Heart left ventricle (tissue), 16 donors: ENCODE data around the gene HMGXB4. TPM values are rescaled to one million over a fixed set of nuclear protein-coding genes. Genes with fewer than 3 reads are reported as not detected.

Experiments used
- ATAC-seq, 4 donors: fragments of 200-7000 bp; cut with Tn5 transposase; one replicate each; pipeline ENCODE4 v1.9.1; 2020 to 2022; ENCODE audit warnings: moderate library complexity in 4 of 4, mild to moderate bottlenecking in 3 of 4, moderate number of reproducible peaks in 1 of 4
- DNase-seq, 5 donors: peaks; one replicate each; pipeline ENCODE4 v3.0.0-alpha.2; 2020
- H3K27ac ChIP-seq, 12 donors: fragments of 200-600 bp; sonication (generic) in 4 of 12; one replicate each; pipeline versions ENCODE4 v1.5.0 to v1.8.0; 2016 to 2022; ENCODE audit warnings: mild to moderate bottlenecking in 2 of 12
- H3K27me3 ChIP-seq, 9 donors: fragments of 200-600 bp; sonication (generic) in 2 of 9; one replicate each; pipeline versions ENCODE4 v1.5.1 to v1.8.0; 2016 to 2022; ENCODE audit warnings: mild to moderate bottlenecking in 3 of 9
- H3K36me3 ChIP-seq, 9 donors: fragments of 200-600 bp; sonication (generic) in 2 of 9; one replicate each; pipeline versions ENCODE4 v1.5.0 to v1.8.0; 2018 to 2022; ENCODE audit warnings: mild to moderate bottlenecking in 2 of 9
- H3K4me1 ChIP-seq, 12 donors: fragments of 200-600 bp; sonication (generic) in 4 of 12; one replicate each; pipeline versions ENCODE4 v1.5.0 to v1.8.0; 2016 to 2022; ENCODE audit warnings: mild to moderate bottlenecking in 3 of 12
- H3K4me3 ChIP-seq, 12 donors: fragments of 200-600 bp; sonication (generic) in 4 of 12; one replicate each; pipeline versions ENCODE4 v1.5.0 to v1.8.0; 2017 to 2022; ENCODE audit warnings: mild to moderate bottlenecking in 9 of 12, moderate library complexity in 4 of 12
- H3K9me3 ChIP-seq, 12 donors: fragments of 200-600 bp; sonication (generic) in 4 of 12; one replicate each; pipeline versions ENCODE4 v1.5.0 to v1.8.0; 2016 to 2022; ENCODE audit warnings: mild to moderate bottlenecking in 1 of 12
- CTCF ChIP-seq, 12 donors: fragments of 200-600 bp; sonication (generic) in 4 of 12; IDR thresholded peaks; one replicate each; pipeline versions ENCODE4 v1.5.0 to v1.8.0; 2018 to 2022; ENCODE audit warnings: antibody characterized with exemption in 12 of 12, mild to moderate bottlenecking in 5 of 12
- POLR2A ChIP-seq, 2 donors: fragments of 450-650 bp; IDR thresholded peaks; one replicate each; pipeline ENCODE4 v1.6.1; 2017; ENCODE audit warnings: antibody characterized with exemption in 2 of 2, mild to moderate bottlenecking in 2 of 2, moderate library complexity in 2 of 2
- WGBS, 4 donors: extraction: QIAGEN DNeasy Blood & Tissue Kit in 2 of 4; methylation state at CpG; one replicate each; pipeline versions ENCODE4 v1.1.5 to v1.1.7; 2013 to 2018; 5-methylcytosine and 5-hydroxymethylcytosine counted together
- intact Hi-C, 10 donors: fragments of 100-400 bp; cut with DNase I; formaldehyde crosslinking; loops; one replicate each; pipeline versions ENCODE4 v1.11.1 to v1.14.2; 2022
- polyA plus RNA-seq, 2 donors: library from polyadenylated mRNA; stranded (reverse); fragments of 200-250 nt; gene quantifications; one replicate each; pipeline ENCODE4 v1.2.3, GENCODE V29; 2013
- total RNA-seq, 9 donors: library from RNA; depleted of rRNA in 2 of 9; stranded (reverse); fragments of >200 nt in 2 of 9; fragmentation: NEBNext Ultra II Directional in 3 of 9; extraction: Animal tissue kit (Norgen Biotek cat#: 25700) in 3 of 9; gene quantifications; one replicate each; pipeline versions ENCODE4 v1.1.0 to v1.2.4, GENCODE V29; 2016 to 2023
- donor health status: ischemic (EF 13 %, LVEDD 7.1; RV severe dilation, severe dysfunction).
- donor health status: healthy with polysubstance abuse.
- donor health status: DM: no; HTN: yes; CAD: no.
- donor health status: DM: no; HTN: no; CAD: no.
- donor health status: ischemic (EF 25% LVEDD 6.9; RV normal size, moderate dysfunction).
- donor health status: ischemic (EF 25% LVEDD 5.7; RV mildly dilated, moderate dysfunction).
- donor health status: healthy.
- donor health status: DM: yes; HTN: yes; CAD: no.
- donor health status: ischemic (EF 35%, LVEDD 5.7; RV mildly dilated, moderate dysfunction).
- donor health status: nonischemic (EF 11% LVEDD 7.7; RV severe dilation, severe dysfunction).
- donor health status: DM: yes; HTN: yes; CAD: no.
- donor health status: PGD.
- donor health status: ischemic (EF 29% LVEDD 5.4; RV normal size, mild dysfunction).
- donor health status: nonischemic (EF 23%, LVEDD 6.1; RV moderate dilation, normal function).

HMGXB4 gene
- total and polyA plus RNA-seq, 11 donors: 5.6 to 14.2 (median 8.0) TPM

- 34 to 50% (median 38%) methylated on average over 3 of the region's 3 CpGs for WGBS, 4 donors
- H3K4me3 ChIP-seq: no peak overlapping the region
- H3K27me3 ChIP-seq: peaks cover 0 to 12% (median 0%) of the 10 kb centered on the region in 9 donors
- intact Hi-C loops: no loop called here
- ATAC-seq (peak in 2 of 4 donors; percentile 77 to 87), DNase-seq (peak in 1 of 5 donors; percentile 61)
- TF ChIP-seq POLR2A (IDR thresholded peaks at IDR 0.05) (no peak), CTCF (IDR thresholded peaks at IDR 0.05) (no peak)
- no peak overlapping the region for H3K27ac ChIP-seq
- no peaks in the 10 kb centered on the region for H3K9me3 ChIP-seq
- H3K4me1 ChIP-seq: no peaks in the 10 kb centered on the region
- no peaks in the 10 kb centered on the region for H3K36me3 ChIP-seq
Observed at GRCh38 chr22:35212009-35212408, 45.3 kb upstream of the HMGXB4 start.

- H3K9me3 ChIP-seq: peaks cover 0 to 2% (median 0%) of the 10 kb centered on the region in 12 donors
- H3K4me1 ChIP-seq: no peaks in the 10 kb centered on the region
- H3K36me3 ChIP-seq: no peaks in the 10 kb centered on the region
- intact Hi-C loops: no loop called here
- WGBS, 4 donors: 82 to 91% (median 85%) methylated on average over 3 of the region's 3 CpGs
- DNase-seq: no peak
- no peak overlapping the region for H3K27ac ChIP-seq
- TF ChIP-seq POLR2A (IDR thresholded peaks at IDR 0.05) (no peak), CTCF (IDR thresholded peaks at IDR 0.05) (no peak)
- H3K4me3 ChIP-seq: no peak overlapping the region
- ATAC-seq: no peak
- H3K27me3 ChIP-seq: peaks cover 0 to 8% (median 0%) of the 10 kb centered on the region in 9 donors
Observed at GRCh38 chr22:35212996-35213395, 44.3 kb upstream of the HMGXB4 start.

- no peak overlapping the region for H3K27ac ChIP-seq
- H3K4me1 ChIP-seq: no peaks in the 10 kb centered on the region
- peaks cover 0 to 4% (median 0%) of the 10 kb centered on the region in 9 donors for H3K27me3 ChIP-seq
- no peaks in the 10 kb centered on the region for H3K36me3 ChIP-seq
- no peak overlapping the region for H3K4me3 ChIP-seq
- ATAC-seq: no peak
- no peak for DNase-seq
- peaks cover 0 to 7% (median 0%) of the 10 kb centered on the region in 12 donors for H3K9me3 ChIP-seq
- TF ChIP-seq POLR2A (IDR thresholded peaks at IDR 0.05) (no peak), CTCF (IDR thresholded peaks at IDR 0.05) (no peak)
- intact Hi-C loops: no loop called here
- WGBS, 4 donors: 90 to 94% (median 92%) methylated on average over 6 of the region's 6 CpGs
Observed at GRCh38 chr22:35214968-35215367, 42.3 kb upstream of the HMGXB4 start.

GRCh38 chr22:35215993-35216392 is 41.3 kb upstream of the HMGXB4 start:
- TF ChIP-seq CTCF (IDR thresholded peaks at IDR 0.05) (no peak), POLR2A (IDR thresholded peaks at IDR 0.05) (no peak)
- peaks cover 0 to 4% (median 0%) of the 10 kb centered on the region in 9 donors for H3K27me3 ChIP-seq
- no peak overlapping the region for H3K27ac ChIP-seq
- 24 to 50% (median 41%) methylated on average over 3 of the region's 3 CpGs for WGBS, 4 donors
- H3K4me3 ChIP-seq: no peak overlapping the region
- intact Hi-C loops: no loop called here
- peaks cover 0 to 7% (median 0%) of the 10 kb centered on the region in 12 donors for H3K9me3 ChIP-seq
- H3K36me3 ChIP-seq: no peaks in the 10 kb centered on the region
- DNase-seq (no peak), ATAC-seq (no peak)
- no peaks in the 10 kb centered on the region for H3K4me1 ChIP-seq
